HCT116 (cell line): ENCODE data around the gene GDF10. TPM values are rescaled to one million over a fixed set of nuclear protein-coding genes. Genes with fewer than 3 reads are reported as not detected.

Experiments used
- ATAC-seq: fragments of 200-7000 bp; cut with Tn5 transposase; 2 replicates; pipeline ENCODE4 v1.9.1; 2020; ENCODE audit warnings: mild to moderate bottlenecking, moderate library complexity
- BruUV-seq: library from RNA; stranded (reverse); fragments of 400-500 nt; replicated peaks from 2 replicates; lab custom pipeline; 2021; lab: Mats Ljungman, UMichigan
- CTCF ChIA-PET: fragments of 300-600 bp; sonication (Branson Sonifier 250); formaldehyde crosslinking; loops from one replicate; lab custom pipeline; 2021; ENCODE audit warnings: antibody characterized with exemption; lab: Charles Lee
- POLR2A ChIA-PET: fragments of 300-600, 350-600 bp; sonication (Branson Sonifier 250); formaldehyde crosslinking; loops from one replicate; lab custom pipeline; 2021; ENCODE audit warnings: antibody characterized with exemption; lab: Charles Lee
- RAD21 ChIA-PET, 2 experiments: fragments of 300-600 bp; sonication (Branson Sonifier 250); formaldehyde crosslinking; loops; one replicate each; lab custom pipeline; 2023; ENCODE audit warnings: low total read pairs in 2 of 2; ENCODE audit not compliant: uncharacterized antibody in 2 of 2, unreplicated experiment in 2 of 2, low non-redundant PET in 1 of 2; lab: Charles Lee
- DNase-seq: peaks from one replicate; pipeline ENCODE4 v3.0.0-alpha.2; 2010; ENCODE audit warnings: low read depth, low spot score
- H2AFZ ChIP-seq: fragments of 200-600 bp; shearing (Covaris generic), sonication (generic); 2 replicates; pipeline ENCODE4 v1.6.1; 2017; ENCODE audit warnings: low read depth, mixed run types, mixed read lengths, antibody characterized with exemption, low read length; ENCODE audit not compliant: poor library complexity, severe bottlenecking
- H3K27ac ChIP-seq: 2 replicates; pipeline ENCODE4 v1.5.1; 2012; ENCODE audit warnings: low read depth, low read length
- H3K27me3 ChIP-seq: fragments of 200-600 bp; sonication (generic); 2 replicates; pipeline ENCODE4 v1.6.1; 2016; ENCODE audit warnings: mixed run types, low read length, mixed read lengths; ENCODE audit not compliant: insufficient read depth
- H3K36me3 ChIP-seq, 2 experiments: fragments of 200-500 bp in 1 of 2; fragments of 200-600 bp in 1 of 2; sonication (Bioruptor generic) in 1 of 2; sonication (generic) in 1 of 2; 2 replicates each; pipeline versions ENCODE4 v1.5.1 to v1.6.1; 2014 to 2016; ENCODE audit warnings: low read length in 2 of 2, inconsistent platforms in 1 of 2, mixed read lengths in 1 of 2, mixed run types in 1 of 2; ENCODE audit not compliant: insufficient read depth in 2 of 2, control insufficient read depth in 1 of 2
- H3K4me1 ChIP-seq, 2 experiments: fragments of 200-600 bp in 1 of 2; sonication (generic) in 1 of 2; 2 replicates each; pipeline versions ENCODE4 v1.5.1 to v1.6.1; 2012 to 2017; ENCODE audit warnings: low read length in 2 of 2, inconsistent platforms in 1 of 2, mild to moderate bottlenecking in 1 of 2, mixed read lengths in 1 of 2, mixed run types in 1 of 2, moderate library complexity in 1 of 2; ENCODE audit not compliant: insufficient read depth in 2 of 2, control insufficient read depth in 1 of 2
- H3K4me2 ChIP-seq: fragments of 200-600 bp; sonication (generic); 2 replicates; pipeline ENCODE4 v1.6.1; 2017; ENCODE audit warnings: mixed run types, low read length, mixed read lengths
- H3K4me3 ChIP-seq, 2 experiments: fragments of 200-600 bp in 1 of 2; sonication (generic) in 1 of 2; replicated peaks in 1 of 2; 2 replicates each; pipeline ENCODE4 v1.5.1; 2011 to 2016; ENCODE audit warnings: low read length in 2 of 2, control low read depth in 1 of 2, low read depth in 1 of 2, mild to moderate bottlenecking in 1 of 2, mixed read lengths in 1 of 2, mixed run types in 1 of 2
- H3K79me2 ChIP-seq: fragments of 200-600 bp; sonication (generic); 2 replicates; pipeline ENCODE4 v1.6.1; 2017; ENCODE audit warnings: mild to moderate bottlenecking, mixed run types, low read length, moderate library complexity, mixed read lengths; ENCODE audit not compliant: insufficient read depth
- H3K9ac ChIP-seq: fragments of 200-600 bp; sonication (generic); 2 replicates; pipeline ENCODE4 v1.6.1; 2016; ENCODE audit warnings: low read length, mixed read lengths
- H3K9me2 ChIP-seq: fragments of 200-600 bp; sonication (generic), shearing (Covaris generic); 2 replicates; pipeline ENCODE4 v1.6.1; 2017; ENCODE audit warnings: mixed run types, mild to moderate bottlenecking, moderate library complexity; ENCODE audit not compliant: insufficient read depth
- H3K9me3 ChIP-seq, 2 experiments: fragments of 200-500 bp in 1 of 2; fragments of 200-600 bp in 1 of 2; sonication (Bioruptor generic) in 1 of 2; sonication (generic) in 1 of 2; 2 replicates each; pipeline ENCODE4 v1.6.1; 2014 to 2017; ENCODE audit warnings: low read length in 2 of 2, mixed read lengths in 2 of 2, inconsistent platforms in 1 of 2, low read depth in 1 of 2, mild to moderate bottlenecking in 1 of 2, mixed run types in 1 of 2, moderate library complexity in 1 of 2; ENCODE audit not compliant: control insufficient read depth in 1 of 2, insufficient read depth in 1 of 2
- H4K20me1 ChIP-seq: fragments of 200-600 bp; sonication (generic), shearing (Covaris generic); 2 replicates; pipeline ENCODE4 v1.6.1; 2017; ENCODE audit warnings: mixed run types, mild to moderate bottlenecking, moderate library complexity; ENCODE audit not compliant: insufficient read depth
- CBX3 ChIP-seq: IDR thresholded peaks from 2 replicates; pipeline ENCODE4 v1.6.1; 2012; ENCODE audit warnings: low read depth
- CEBPB ChIP-seq: IDR thresholded peaks from 2 replicates; pipeline ENCODE4 v1.6.1; 2012; ENCODE audit warnings: low read depth
- EGR1 ChIP-seq: IDR thresholded peaks from 2 replicates; pipeline ENCODE4 v1.6.1; 2012; ENCODE audit warnings: low read depth
- ELF1 ChIP-seq: IDR thresholded peaks from 2 replicates; pipeline ENCODE4 v1.6.1; 2012; ENCODE audit warnings: low read depth, borderline replicate concordance
- EZH2 ChIP-seq: fragments of 200-600 bp; sonication (generic); IDR thresholded peaks from 2 replicates; pipeline ENCODE4 v1.6.1; 2017; ENCODE audit warnings: antibody characterized with exemption, mixed run types
- EZH2phosphoT487 ChIP-seq: fragments of 200-600 bp; IDR thresholded peaks from 2 replicates; pipeline ENCODE4 v1.6.1; 2018; ENCODE audit warnings: antibody characterized with exemption, borderline replicate concordance
- JUND ChIP-seq: IDR thresholded peaks from 2 replicates; pipeline ENCODE4 v1.6.1; 2012
- POLR2A ChIP-seq: IDR thresholded peaks from 2 replicates; pipeline ENCODE4 v1.7.0; 2011; ENCODE audit warnings: borderline replicate concordance; ENCODE audit not compliant: insufficient read depth, insufficient read length; ENCODE audit errors: extremely low read depth
- RAD21 ChIP-seq: IDR thresholded peaks from 2 replicates; pipeline ENCODE4 v1.6.1; 2012; ENCODE audit warnings: low read depth, mild to moderate bottlenecking
- SIN3A ChIP-seq: IDR thresholded peaks from 2 replicates; pipeline ENCODE4 v1.6.1; 2012; ENCODE audit warnings: low read depth
- SP1 ChIP-seq: IDR thresholded peaks from 2 replicates; pipeline ENCODE4 v1.6.1; 2012; ENCODE audit warnings: low read depth
- SRF ChIP-seq: IDR thresholded peaks from 2 replicates; pipeline ENCODE4 v1.6.1; 2012; ENCODE audit warnings: low read depth
- TCF7L2 ChIP-seq: IDR thresholded peaks from 2 replicates; pipeline ENCODE4 v1.7.0; 2011; ENCODE audit warnings: borderline replicate concordance, inconsistent platforms; ENCODE audit not compliant: insufficient read depth, insufficient read length; ENCODE audit errors: extremely low read depth
- YY1 ChIP-seq: IDR thresholded peaks from 2 replicates; pipeline ENCODE4 v1.6.1; 2011; ENCODE audit warnings: low read length, low read depth, moderate library complexity, mild to moderate bottlenecking; ENCODE audit not compliant: insufficient replicate concordance; ENCODE audit errors: extremely low read depth
- ZFX ChIP-seq: fragments of 450-650 bp; IDR thresholded peaks from 2 replicates; pipeline ENCODE4 v1.6.1; 2017
- ZNF274 ChIP-seq: fragments of 200-500 bp; sonication (Bioruptor generic); IDR thresholded peaks from 2 replicates; pipeline ENCODE4 v1.6.1; 2014; ENCODE audit warnings: mild to moderate bottlenecking, low read depth, low read length, inconsistent platforms
- intact Hi-C: fragments of 100-400 bp; cut with micrococcal nuclease; formaldehyde crosslinking; loops from 2 replicates; pipeline ENCODE4 v1.10.0; 2022
- total RNA-seq: library from RNA; stranded (reverse); gene quantifications from one replicate; pipeline ENCODE4 v1.2.1, GENCODE V29; 2021; ENCODE audit not compliant: unreplicated experiment
- TF ChIP-seq, protein P1 (sequence below): IDR thresholded peaks from 2 replicates; pipeline ENCODE4 v1.6.1; 2011; ENCODE audit warnings: mild to moderate bottlenecking, low read length, moderate library complexity; ENCODE audit not compliant: insufficient replicate concordance; ENCODE audit errors: extremely low read depth
- TF ChIP-seq, protein P2 (sequence below): IDR thresholded peaks from 2 replicates; pipeline ENCODE4 v1.6.1; 2012
- TF ChIP-seq, protein P3 (sequence below), 3 experiments: fragments of 200-600 bp in 1 of 3; sonication (generic) in 1 of 3; IDR thresholded peaks in 2 of 3; conservative IDR thresholded peaks in 1 of 3; 2 replicates each; pipeline ENCODE4 v1.5.1; 2012 to 2017; ENCODE audit warnings: low read depth in 2 of 3, low read length in 2 of 3, antibody characterized with exemption in 1 of 3, borderline replicate concordance in 1 of 3, control low read depth in 1 of 3, mild to moderate bottlenecking in 1 of 3, mixed read lengths in 1 of 3, mixed run types in 1 of 3, moderate library complexity in 1 of 3; ENCODE audit not compliant: insufficient read depth in 1 of 3
- TF ChIP-seq, protein P4 (sequence below): IDR thresholded peaks from 2 replicates; pipeline ENCODE4 v1.6.1; 2012

Gene GDF10
- total RNA-seq, 1 experiment from 2014 or later, result not detected

DNA sequence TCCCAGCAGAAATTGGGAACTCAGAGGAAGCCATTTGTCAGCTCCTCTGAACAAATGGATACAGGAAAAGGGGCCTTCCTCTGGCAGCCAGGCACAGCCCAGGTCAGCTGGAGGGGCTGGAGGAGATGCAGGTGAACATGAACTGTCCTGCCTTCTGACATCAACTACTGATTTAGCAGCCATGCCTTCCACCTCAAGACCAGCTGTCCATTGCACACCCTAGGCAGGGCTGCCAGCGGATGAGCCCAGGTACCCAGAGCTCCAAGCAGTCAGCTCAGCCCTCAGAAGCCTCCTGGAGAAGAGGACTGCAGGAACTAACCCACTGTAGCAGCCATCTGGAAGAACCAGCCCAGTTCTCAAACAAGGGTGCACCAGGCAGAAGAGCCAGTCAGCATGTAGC lies 44.1 kb upstream of the GDF10 start:
- Histone ChIP-seq H3K27ac (no peak overlapping the region), H3K4me2 (no peak overlapping the region), H3K4me3 (no peak overlapping the region), H2AFZ (no peak overlapping the region), H3K9me3 (no peaks in the 10 kb centered on the region), H4K20me1 (no peaks in the 10 kb centered on the region), H3K27me3 (peaks cover 4% of the 10 kb centered on the region; the same call in 1 of the 2 replicates), H3K4me1 (no peaks in the 10 kb centered on the region), H3K9me2 (no peaks in the 10 kb centered on the region), H3K36me3 (no peaks in the 10 kb centered on the region), H3K79me2 (no peaks in the 10 kb centered on the region), H3K9ac (no peak overlapping the region)
- ChIA-PET CTCF (no interaction called here), POLR2A (no interaction called here), RAD21 (no interaction called here)
- no peak for TF ChIP-seq EGR1
- no peak for TF ChIP-seq CEBPB
- no peak for TF ChIP-seq JUND
- TF ChIP-seq, protein P1, sequence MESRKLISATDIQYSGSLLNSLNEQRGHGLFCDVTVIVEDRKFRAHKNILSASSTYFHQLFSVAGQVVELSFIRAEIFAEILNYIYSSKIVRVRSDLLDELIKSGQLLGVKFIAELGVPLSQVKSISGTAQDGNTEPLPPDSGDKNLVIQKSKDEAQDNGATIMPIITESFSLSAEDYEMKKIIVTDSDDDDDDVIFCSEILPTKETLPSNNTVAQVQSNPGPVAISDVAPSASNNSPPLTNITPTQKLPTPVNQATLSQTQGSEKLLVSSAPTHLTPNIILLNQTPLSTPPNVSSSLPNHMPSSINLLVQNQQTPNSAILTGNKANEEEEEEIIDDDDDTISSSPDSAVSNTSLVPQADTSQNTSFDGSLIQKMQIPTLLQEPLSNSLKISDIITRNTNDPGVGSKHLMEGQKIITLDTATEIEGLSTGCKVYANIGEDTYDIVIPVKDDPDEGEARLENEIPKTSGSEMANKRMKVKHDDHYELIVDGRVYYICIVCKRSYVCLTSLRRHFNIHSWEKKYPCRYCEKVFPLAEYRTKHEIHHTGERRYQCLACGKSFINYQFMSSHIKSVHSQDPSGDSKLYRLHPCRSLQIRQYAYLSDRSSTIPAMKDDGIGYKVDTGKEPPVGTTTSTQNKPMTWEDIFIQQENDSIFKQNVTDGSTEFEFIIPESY, result no peak
- TF ChIP-seq SRF, result no peak
- TF ChIP-seq RAD21, result no peak
- no peak for TF ChIP-seq TCF7L2
- no peak for TF ChIP-seq ELF1
- no peak for TF ChIP-seq EZH2phosphoT487
- TF ChIP-seq, protein P2, sequence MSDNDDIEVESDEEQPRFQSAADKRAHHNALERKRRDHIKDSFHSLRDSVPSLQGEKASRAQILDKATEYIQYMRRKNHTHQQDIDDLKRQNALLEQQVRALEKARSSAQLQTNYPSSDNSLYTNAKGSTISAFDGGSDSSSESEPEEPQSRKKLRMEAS, result no peak
- no peak for TF ChIP-seq EZH2
- TF ChIP-seq SP1, result no peak
- TF ChIP-seq CBX3, result no peak
- no peak for TF ChIP-seq ZFX
- no peak for TF ChIP-seq SIN3A
- TF ChIP-seq, protein P3, sequence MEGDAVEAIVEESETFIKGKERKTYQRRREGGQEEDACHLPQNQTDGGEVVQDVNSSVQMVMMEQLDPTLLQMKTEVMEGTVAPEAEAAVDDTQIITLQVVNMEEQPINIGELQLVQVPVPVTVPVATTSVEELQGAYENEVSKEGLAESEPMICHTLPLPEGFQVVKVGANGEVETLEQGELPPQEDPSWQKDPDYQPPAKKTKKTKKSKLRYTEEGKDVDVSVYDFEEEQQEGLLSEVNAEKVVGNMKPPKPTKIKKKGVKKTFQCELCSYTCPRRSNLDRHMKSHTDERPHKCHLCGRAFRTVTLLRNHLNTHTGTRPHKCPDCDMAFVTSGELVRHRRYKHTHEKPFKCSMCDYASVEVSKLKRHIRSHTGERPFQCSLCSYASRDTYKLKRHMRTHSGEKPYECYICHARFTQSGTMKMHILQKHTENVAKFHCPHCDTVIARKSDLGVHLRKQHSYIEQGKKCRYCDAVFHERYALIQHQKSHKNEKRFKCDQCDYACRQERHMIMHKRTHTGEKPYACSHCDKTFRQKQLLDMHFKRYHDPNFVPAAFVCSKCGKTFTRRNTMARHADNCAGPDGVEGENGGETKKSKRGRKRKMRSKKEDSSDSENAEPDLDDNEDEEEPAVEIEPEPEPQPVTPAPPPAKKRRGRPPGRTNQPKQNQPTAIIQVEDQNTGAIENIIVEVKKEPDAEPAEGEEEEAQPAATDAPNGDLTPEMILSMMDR (IDR thresholded peaks at IDR 0.05 in 2 of 3, conservative IDR thresholded peaks at IDR 0.05 in 1 of 3; ENCODE audit: borderline replicate concordance in 1 of 3, insufficient read depth in 1 of 3, low read depth in 2 of 3, low read length in 2 of 3), result no peak
- no peak for TF ChIP-seq POLR2A
- TF ChIP-seq ZNF274, result no peak
- TF ChIP-seq, protein P4, sequence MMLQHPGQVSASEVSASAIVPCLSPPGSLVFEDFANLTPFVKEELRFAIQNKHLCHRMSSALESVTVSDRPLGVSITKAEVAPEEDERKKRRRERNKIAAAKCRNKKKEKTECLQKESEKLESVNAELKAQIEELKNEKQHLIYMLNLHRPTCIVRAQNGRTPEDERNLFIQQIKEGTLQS, result no peak
- no peak for TF ChIP-seq YY1
- no peak for DNase-seq
- no TSS peak for BruUV-seq
- no peak for ATAC-seq
- intact Hi-C loops, result no loop called here
